HEK293 (cell line): ENCODE measurements around the gene STON2.
A peak's percentile ranks its signal among the peaks of the same experiment; 100 is the strongest.

Experiments
- CTCF ChIA-PET: fragments of 350-600 bp; formaldehyde crosslinking; extraction: SDS; loops from one replicate; lab custom pipeline; 2021; ENCODE audit warnings: antibody characterized with exemption; lab: Yijun Ruan, JAX
- POLR2A ChIA-PET: fragments of 300-600 bp; formaldehyde crosslinking; extraction: SDS; loops from one replicate; lab custom pipeline; 2020; ENCODE audit warnings: antibody characterized with exemption, inconsistent platforms; lab: Yijun Ruan, JAX
- H3K27ac ChIP-seq: fragments of 200-500 bp; sonication (Bioruptor generic); 2 replicates; pipeline ENCODE4 v1.5.1; 2014; ENCODE audit warnings: low read depth, low read length, control low read depth, inconsistent platforms; ENCODE audit errors: extremely low read depth
- H3K36me3 ChIP-seq, 2 experiments: fragments of 200-500 bp in 1 of 2; sonication (Bioruptor generic) in 1 of 2; 1 replicate in 1 of 2; 2 replicates in 1 of 2; pipeline ENCODE4 v1.5.1; 2014 to 2017; ENCODE audit warnings: inconsistent platforms in 2 of 2, low read length in 2 of 2; ENCODE audit not compliant: control insufficient read depth in 2 of 2, insufficient read depth in 1 of 2
- H3K4me1 ChIP-seq: fragments of 200-500 bp; sonication (Bioruptor generic); 2 replicates; pipeline ENCODE4 v1.5.1; 2014; ENCODE audit warnings: mild to moderate bottlenecking, low read length, inconsistent platforms; ENCODE audit not compliant: control insufficient read depth, insufficient read depth
- H3K4me3 ChIP-seq: 2 replicates; pipeline ENCODE4 v1.5.1; 2011; ENCODE audit warnings: low read depth, mild to moderate bottlenecking, control low read depth, low read length, moderate library complexity
- H3K9me3 ChIP-seq: fragments of 200-500 bp; sonication (Bioruptor generic); 2 replicates; pipeline ENCODE4 v1.5.1; 2014; ENCODE audit warnings: low read depth, low read length, inconsistent platforms; ENCODE audit not compliant: control insufficient read depth, insufficient read depth
- KLF10 ChIP-seq: fragments of 450-650 bp; IDR thresholded peaks from 2 replicates; pipeline ENCODE4 v1.5.1; 2018; ENCODE audit warnings: missing biosample characterization, mild to moderate bottlenecking, missing genetic modification characterization
- PBX3 ChIP-seq: sonication (generic); formaldehyde crosslinking; IDR thresholded peaks from 2 replicates; pipeline ENCODE4 v1.8.1; 2022; ENCODE audit warnings: mild to moderate bottlenecking, moderate library complexity, missing genetic modification reagents
- PRDM10 ChIP-seq: fragments of 450-650 bp; formaldehyde crosslinking; IDR thresholded peaks from 2 replicates; pipeline ENCODE4 v1.5.1; 2016; ENCODE audit warnings: missing biosample characterization, missing genetic modification characterization
- SP2 ChIP-seq: fragments of 450-650 bp; formaldehyde crosslinking; IDR thresholded peaks from 2 replicates; pipeline ENCODE4 v1.5.1; 2016; ENCODE audit warnings: missing biosample characterization, missing genetic modification characterization
- SP7 ChIP-seq: fragments of 450-650 bp; formaldehyde crosslinking; IDR thresholded peaks from 2 replicates; pipeline ENCODE4 v1.5.1; 2016; ENCODE audit warnings: missing biosample characterization, missing genetic modification characterization
- TRIM28 ChIP-seq: IDR thresholded peaks from 2 replicates; pipeline ENCODE4 v1.6.1; 2011; ENCODE audit warnings: low read length, control low read depth, borderline replicate concordance
- ZBTB44 ChIP-seq: fragments of 450-650 bp; IDR thresholded peaks from 2 replicates; pipeline ENCODE4 v1.5.1; 2018; ENCODE audit warnings: missing biosample characterization, mild to moderate bottlenecking, missing genetic modification characterization
- ZBTB7A ChIP-seq: fragments of 450-650 bp; formaldehyde crosslinking; IDR thresholded peaks from 2 replicates; pipeline ENCODE4 v1.5.1; 2016; ENCODE audit warnings: low read depth, missing biosample characterization, missing genetic modification characterization
- ZNF24 ChIP-seq: fragments of 450-650 bp; formaldehyde crosslinking; IDR thresholded peaks from 2 replicates; pipeline ENCODE4 v1.5.1; 2016; ENCODE audit warnings: missing biosample characterization, missing genetic modification characterization
- ZNF266 ChIP-seq: fragments of 450-650 bp; formaldehyde crosslinking; IDR thresholded peaks from 2 replicates; pipeline ENCODE4 v1.5.1; 2016; ENCODE audit warnings: missing biosample characterization, missing genetic modification characterization, low read depth
- ZNF394 ChIP-seq: fragments of 450-650 bp; formaldehyde crosslinking; IDR thresholded peaks from 2 replicates; pipeline ENCODE4 v1.5.1; 2016; ENCODE audit warnings: missing biosample characterization, missing genetic modification characterization, mild to moderate bottlenecking, moderate library complexity, borderline replicate concordance
- ZNF449 ChIP-seq: fragments of 450-650 bp; formaldehyde crosslinking; IDR thresholded peaks from 2 replicates; pipeline ENCODE4 v1.5.1; 2017; ENCODE audit warnings: missing biosample characterization, mild to moderate bottlenecking, missing genetic modification characterization, moderate library complexity
- ZNF488 ChIP-seq: fragments of 450-650 bp; formaldehyde crosslinking; IDR thresholded peaks from 2 replicates; pipeline ENCODE4 v1.5.1; 2016; ENCODE audit warnings: missing biosample characterization, missing genetic modification characterization
- ZNF624 ChIP-seq: fragments of 450-650 bp; formaldehyde crosslinking; IDR thresholded peaks from 2 replicates; pipeline ENCODE4 v1.5.1; 2017; ENCODE audit warnings: missing biosample characterization, missing genetic modification characterization
- ZNF792 ChIP-seq: fragments of 450-650 bp; formaldehyde crosslinking; IDR thresholded peaks from 2 replicates; pipeline ENCODE4 v1.5.1; 2016; ENCODE audit warnings: missing biosample characterization, missing genetic modification characterization
- ZNF830 ChIP-seq: fragments of 450-650 bp; IDR thresholded peaks from 2 replicates; pipeline ENCODE4 v1.5.0; 2018; ENCODE audit warnings: missing biosample characterization, missing genetic modification characterization, low read depth, mild to moderate bottlenecking, moderate library complexity
- TF ChIP-seq, protein P1 (sequence below): fragments of 450-650 bp; formaldehyde crosslinking; IDR thresholded peaks from 2 replicates; pipeline ENCODE4 v1.5.1; 2017; ENCODE audit warnings: missing biosample characterization, missing genetic modification characterization
- TF ChIP-seq, protein P2 (sequence below): fragments of 450-650 bp; formaldehyde crosslinking; IDR thresholded peaks from 2 replicates; pipeline ENCODE4 v1.5.1; 2016; ENCODE audit warnings: missing biosample characterization, missing genetic modification characterization

Gene STON2

GRCh38 chr14:81276073-81277069 is 123.8 kb downstream of the STON2 start:
- POLR2A ChIA-PET, result no interaction called here
- peaks cover 0 to 14% of the 10 kb centered on the region in 2 experiments; a peak in 1 of 3 replicates for H3K36me3 ChIP-seq
- TF ChIP-seq KLF10 (tag by site-specific recombination), result no peak
- TF ChIP-seq ZNF266 (tag by site-specific recombination), result peak; percentile 15; the same call in 1 of the 2 replicates
- no peak for TF ChIP-seq PRDM10 (tag by site-specific recombination)
- TF ChIP-seq, protein P1, sequence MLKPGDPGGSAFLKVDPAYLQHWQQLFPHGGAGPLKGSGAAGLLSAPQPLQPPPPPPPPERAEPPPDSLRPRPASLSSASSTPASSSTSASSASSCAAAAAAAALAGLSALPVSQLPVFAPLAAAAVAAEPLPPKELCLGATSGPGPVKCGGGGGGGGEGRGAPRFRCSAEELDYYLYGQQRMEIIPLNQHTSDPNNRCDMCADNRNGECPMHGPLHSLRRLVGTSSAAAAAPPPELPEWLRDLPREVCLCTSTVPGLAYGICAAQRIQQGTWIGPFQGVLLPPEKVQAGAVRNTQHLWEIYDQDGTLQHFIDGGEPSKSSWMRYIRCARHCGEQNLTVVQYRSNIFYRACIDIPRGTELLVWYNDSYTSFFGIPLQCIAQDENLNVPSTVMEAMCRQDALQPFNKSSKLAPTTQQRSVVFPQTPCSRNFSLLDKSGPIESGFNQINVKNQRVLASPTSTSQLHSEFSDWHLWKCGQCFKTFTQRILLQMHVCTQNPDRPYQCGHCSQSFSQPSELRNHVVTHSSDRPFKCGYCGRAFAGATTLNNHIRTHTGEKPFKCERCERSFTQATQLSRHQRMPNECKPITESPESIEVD (tag by site-specific recombination), result 0 out of 2 replicates have a peak, but pooled peaks have one; percentile 10
- no peaks in the 10 kb centered on the region for H3K9me3 ChIP-seq
- CTCF ChIA-PET, result interaction anchor here (0.6 to 1.2 kb wide), 3 partner anchors 57 to 189 kb away, joined by 3 to 5 read pairs (median 4); no protein-coding TSS in a partner anchor
- no peak overlapping the region for H3K4me3 ChIP-seq
- no peak overlapping the region for H3K27ac ChIP-seq
- 0 out of 2 replicates have a peak, but pooled peaks cover 3% of the 10 kb centered on the region for H3K4me1 ChIP-seq

GRCh38 chr14:81275305-81276072 is 124.6 kb downstream of the STON2 start:
- POLR2A ChIA-PET, result no interaction called here
- Histone ChIP-seq H3K9me3 (no peaks in the 10 kb centered on the region), H3K36me3 (peaks cover 0 to 14% of the 10 kb centered on the region in 2 experiments; a peak in 1 of 3 replicates), H3K4me1 (0 out of 2 replicates have a peak, but pooled peaks cover 3% of the 10 kb centered on the region), H3K4me3 (no peak overlapping the region), H3K27ac (no peak overlapping the region)
- CTCF ChIA-PET, result interaction anchor here (0.6 to 1.2 kb wide), 4 partner anchors 155 to 1855 kb away, joined by 3 to 4 read pairs (median 3); no protein-coding TSS in a partner anchor
- no peak for TF ChIP-seq ZNF394 (tag by site-specific recombination)
- no peak for TF ChIP-seq ZBTB44 (tag by site-specific recombination)
- TF ChIP-seq PBX3 (CRISPR knock-in tag), result no peak
- no peak for TF ChIP-seq ZNF449 (tag by site-specific recombination)
- TF ChIP-seq, protein P2, sequence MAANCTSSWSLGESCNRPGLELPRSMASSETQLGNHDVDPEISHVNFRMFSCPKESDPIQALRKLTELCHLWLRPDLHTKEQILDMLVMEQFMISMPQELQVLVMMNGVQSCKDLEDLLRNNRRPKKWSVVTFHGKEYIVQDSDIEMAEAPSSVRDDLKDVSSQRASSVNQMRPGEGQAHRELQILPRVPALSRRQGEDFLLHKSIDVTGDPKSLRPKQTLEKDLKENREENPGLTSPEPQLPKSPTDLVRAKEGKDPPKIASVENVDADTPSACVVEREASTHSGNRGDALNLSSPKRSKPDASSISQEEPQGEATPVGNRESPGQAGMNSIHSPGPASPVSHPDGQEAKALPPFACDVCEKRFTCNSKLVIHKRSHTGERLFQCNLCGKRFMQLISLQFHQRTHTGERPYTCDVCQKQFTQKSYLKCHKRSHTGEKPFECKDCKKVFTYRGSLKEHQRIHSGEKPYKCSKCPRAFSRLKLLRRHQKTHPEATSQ (tag by site-specific recombination), result no peak
- no peak for TF ChIP-seq ZNF792 (tag by site-specific recombination)
- TF ChIP-seq ZNF24 (tag by site-specific recombination), result no peak
- no peak for TF ChIP-seq ZNF624 (tag by site-specific recombination)
- no peak for TF ChIP-seq SP7 (tag by site-specific recombination)
- TF ChIP-seq ZNF830 (tag by site-specific recombination), result no peak
- TF ChIP-seq SP2 (tag by site-specific recombination), result no peak
- no peak for TF ChIP-seq ZBTB7A (tag by site-specific recombination)
- TF ChIP-seq TRIM28, result no peak
- no peak for TF ChIP-seq ZNF488 (tag by site-specific recombination)
